Measurements from ENCODE around the gene TMEM209.

DNA sequence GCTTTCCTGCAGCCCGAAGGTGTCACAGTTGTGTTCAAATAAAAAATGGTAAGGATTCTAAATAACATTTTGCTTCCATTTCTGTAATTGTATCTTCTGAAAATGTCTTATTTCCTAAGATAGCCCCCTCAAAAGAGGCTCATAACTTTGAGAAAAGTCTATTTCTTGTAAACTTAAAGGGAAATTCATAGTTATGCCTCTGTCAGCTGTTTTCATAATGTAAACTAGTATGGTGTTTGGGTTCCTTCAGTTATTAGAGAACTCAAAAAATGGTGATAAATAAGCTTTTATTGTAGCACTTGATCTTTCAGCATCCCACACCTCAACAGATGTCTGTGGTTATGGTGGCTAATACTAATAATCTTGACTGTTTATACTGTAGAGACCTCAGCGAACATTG, 77.8 kb downstream of the TMEM209 start:
- TF ChIP-seq, protein P1, sequence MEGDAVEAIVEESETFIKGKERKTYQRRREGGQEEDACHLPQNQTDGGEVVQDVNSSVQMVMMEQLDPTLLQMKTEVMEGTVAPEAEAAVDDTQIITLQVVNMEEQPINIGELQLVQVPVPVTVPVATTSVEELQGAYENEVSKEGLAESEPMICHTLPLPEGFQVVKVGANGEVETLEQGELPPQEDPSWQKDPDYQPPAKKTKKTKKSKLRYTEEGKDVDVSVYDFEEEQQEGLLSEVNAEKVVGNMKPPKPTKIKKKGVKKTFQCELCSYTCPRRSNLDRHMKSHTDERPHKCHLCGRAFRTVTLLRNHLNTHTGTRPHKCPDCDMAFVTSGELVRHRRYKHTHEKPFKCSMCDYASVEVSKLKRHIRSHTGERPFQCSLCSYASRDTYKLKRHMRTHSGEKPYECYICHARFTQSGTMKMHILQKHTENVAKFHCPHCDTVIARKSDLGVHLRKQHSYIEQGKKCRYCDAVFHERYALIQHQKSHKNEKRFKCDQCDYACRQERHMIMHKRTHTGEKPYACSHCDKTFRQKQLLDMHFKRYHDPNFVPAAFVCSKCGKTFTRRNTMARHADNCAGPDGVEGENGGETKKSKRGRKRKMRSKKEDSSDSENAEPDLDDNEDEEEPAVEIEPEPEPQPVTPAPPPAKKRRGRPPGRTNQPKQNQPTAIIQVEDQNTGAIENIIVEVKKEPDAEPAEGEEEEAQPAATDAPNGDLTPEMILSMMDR (IDR thresholded peaks at IDR 0.05) = no peak
- no peak for TF ChIP-seq EP300 (IDR thresholded peaks at IDR 0.05)
